ENCODE data around the gene SLC37A4. TPM values are rescaled to one million over a fixed set of nuclear protein-coding genes. Genes with fewer than 3 reads are reported as not detected.
"Not testable (repeated sequence)": the region's sequence is repeated elsewhere in the genome, so short reads cannot be mapped to it uniquely, and the experiment has no call there.

The SLC37A4 gene
- total RNA-seq, 1 donor from 2014 or later = 9.9 TPM

GRCh38 chr11:119018074-119018938, 12.4 kb downstream of the SLC37A4 start, which contains the start of the genes RPS25 and TRAPPC4:
Gene RPS25, minus strand, starts transcription at chr11:119018343. Its CDS starts 59 bp downstream, at chr11:119018284.
Gene TRAPPC4, plus strand, starts transcription at chr11:119018766. Its CDS starts 30 bp downstream, at chr11:119018796.
- DNase-seq (ENCODE audit: low read depth in 2 of 2) = peak; percentile 96 to 97

- DNase-seq (ENCODE audit: low read depth in 2 of 2) = peak; percentile 17 to 19
These were observed 13.3 kb downstream of the SLC37A4 start for GRCh38 chr11:119017377-119017776.

DNA sequence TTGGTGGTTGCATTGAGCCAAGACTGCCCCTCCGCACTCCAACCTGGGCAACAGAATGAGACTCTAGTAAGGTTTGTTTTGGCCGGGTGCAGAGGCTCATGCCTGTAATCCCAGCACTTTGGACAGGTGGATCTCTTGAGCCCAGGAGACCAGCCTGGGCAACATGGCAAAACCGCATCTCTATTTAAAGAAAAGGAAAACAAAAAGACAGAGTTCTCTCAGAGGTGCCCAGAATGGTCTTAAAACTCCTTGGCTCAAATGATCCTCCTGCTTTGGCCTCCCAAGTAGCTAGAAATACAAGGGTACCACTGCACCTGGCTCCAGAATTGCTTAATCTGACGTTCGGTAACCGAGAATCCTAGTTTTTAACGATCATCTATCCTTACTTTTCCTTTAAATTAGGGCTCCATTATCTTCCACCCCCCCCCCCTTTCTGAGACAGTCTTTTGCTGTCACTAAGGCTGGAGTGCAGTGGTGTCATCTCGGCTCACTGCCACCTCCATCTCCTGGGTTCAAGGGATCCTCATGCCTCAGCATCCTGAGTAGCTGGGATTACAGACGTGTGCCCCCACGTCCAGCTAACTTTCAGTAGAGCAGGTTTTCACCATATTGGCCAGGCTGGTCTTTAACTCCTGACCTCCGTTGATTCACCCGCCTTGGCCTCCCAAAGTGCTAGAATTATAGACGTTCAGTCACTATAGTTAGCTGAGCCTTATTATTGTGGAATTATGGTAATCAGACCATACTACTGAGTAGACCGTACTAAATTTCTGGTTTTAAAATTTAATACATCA, 14.3 kb downstream of the SLC37A4 start:
- DNase-seq (ENCODE audit: low read depth in 2 of 2) = no peak

- peak in 1 of 2 donors; percentile 25 for DNase-seq (ENCODE audit: low read depth in 2 of 2)
These were observed 15.5 kb downstream of the SLC37A4 start for GRCh38 chr11:119015054-119015611.

DNA sequence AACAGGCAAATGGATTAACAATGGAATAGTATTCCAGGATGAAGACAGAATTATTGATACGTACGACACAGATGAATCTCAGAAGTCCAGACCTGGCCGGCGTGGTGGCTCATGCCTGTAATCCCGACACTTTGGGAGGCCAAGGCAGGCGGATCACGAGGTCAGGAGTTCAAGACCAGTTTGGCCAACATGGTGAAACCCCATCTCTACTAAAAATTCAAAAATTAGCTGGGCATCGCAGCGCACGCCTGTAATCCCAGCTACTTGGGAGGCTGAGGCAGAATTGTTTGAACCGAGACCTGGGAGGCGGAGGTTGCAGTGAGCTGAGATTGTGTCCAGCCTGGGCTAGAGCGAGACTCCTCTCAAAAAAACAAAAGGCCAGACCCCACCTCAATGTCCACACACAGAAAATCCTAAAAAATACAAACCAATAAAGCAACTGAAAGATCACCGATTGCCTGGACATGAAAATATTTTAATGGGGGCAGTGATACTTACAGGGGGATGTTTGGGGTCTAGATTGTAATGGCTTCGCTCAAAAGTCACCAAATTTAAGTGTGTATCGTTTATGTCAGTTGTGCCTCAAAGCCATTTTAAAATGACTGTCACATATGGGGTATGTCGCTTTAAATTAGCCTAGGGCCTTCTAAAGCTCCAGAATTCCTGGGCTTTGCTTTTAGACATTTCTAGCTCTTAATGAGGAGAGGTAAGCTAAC, 16.3 kb downstream of the SLC37A4 start:
- DNase-seq (ENCODE audit: low read depth in 2 of 2) = no peak

GRCh38 chr11:119012629-119013170, 18.0 kb downstream of the SLC37A4 start:
- DNase-seq (ENCODE audit: low read depth in 2 of 2) = no peak

DNA sequence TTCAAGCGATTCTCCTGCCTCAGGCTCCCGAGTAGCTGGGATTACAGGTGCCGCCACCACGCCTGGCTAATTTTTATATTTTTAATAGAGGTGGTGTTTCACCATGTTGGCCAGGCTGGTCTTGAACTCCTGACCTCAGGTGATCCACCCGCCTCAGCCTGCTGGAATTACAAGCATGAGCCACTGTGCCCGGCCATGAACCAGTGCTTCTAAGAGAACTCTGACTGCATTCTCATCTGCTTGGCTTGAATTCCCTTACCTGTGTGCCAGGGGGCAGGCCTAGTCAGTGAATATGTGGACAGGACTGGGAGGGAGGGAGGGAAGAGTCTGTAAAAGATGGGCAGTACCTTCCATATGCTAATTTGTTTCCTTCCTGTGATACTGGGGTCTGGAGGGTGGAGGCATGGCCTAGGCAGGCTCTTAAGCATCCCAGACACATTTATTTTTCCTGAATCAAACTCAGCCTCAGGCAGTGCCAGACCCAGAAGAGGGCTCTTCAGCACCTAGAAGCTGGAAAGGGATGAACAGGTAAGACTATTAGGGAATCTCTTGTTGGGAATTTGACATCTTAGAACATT, 19.1 kb downstream of the SLC37A4 start:
- no peak for DNase-seq (ENCODE audit: low read depth in 2 of 2)

GRCh38 chr11:119006656-119007055, 24.0 kb downstream of the SLC37A4 start:
- no peak for DNase-seq (ENCODE audit: low read depth in 2 of 2)

DNA sequence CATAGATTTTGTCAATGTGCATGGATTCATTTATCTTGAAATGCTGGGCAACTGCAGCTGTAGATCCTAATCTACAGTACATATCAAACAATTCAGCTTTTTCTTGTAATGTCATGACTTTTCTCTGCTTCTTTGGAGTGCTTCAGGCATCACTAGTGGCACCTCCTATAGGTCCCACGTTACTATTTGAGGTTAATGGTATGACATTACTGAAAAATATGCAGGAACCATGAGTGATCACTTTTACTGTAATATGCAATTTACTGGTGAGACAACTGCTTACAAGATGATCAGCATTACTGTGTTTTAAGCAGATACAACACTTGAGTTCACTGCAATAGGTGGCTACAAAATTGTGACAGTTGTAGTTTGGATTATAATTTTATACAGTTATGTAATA, 29.8 kb downstream of the SLC37A4 start:
- no peak for DNase-seq (ENCODE audit: low read depth in 2 of 2)

- peak; percentile 33 to 55 for DNase-seq (ENCODE audit: low read depth in 2 of 2)
These were observed 31.9 kb downstream of the SLC37A4 start for GRCh38 chr11:118998822-118999221.

GRCh38 chr11:118998388-118998717, 32.3 kb downstream of the SLC37A4 start:
- DNase-seq (ENCODE audit: low read depth in 2 of 2) = peak in 1 of 2 donors; percentile 28

GRCh38 chr11:118997627-118998387, 32.9 kb downstream of the SLC37A4 start, which contains the start of gene CENATAC:
Gene CENATAC, plus strand, starts transcription at chr11:118998138. Its CDS starts 60 bp downstream, at chr11:118998198.
- DNase-seq (ENCODE audit: low read depth in 2 of 2) = peak; percentile 86 to 88

GRCh38 chr11:118996926-118997626, 33.6 kb downstream of the SLC37A4 start:
- DNase-seq (ENCODE audit: low read depth in 2 of 2) = peak; percentile 23 to 45

DNA sequence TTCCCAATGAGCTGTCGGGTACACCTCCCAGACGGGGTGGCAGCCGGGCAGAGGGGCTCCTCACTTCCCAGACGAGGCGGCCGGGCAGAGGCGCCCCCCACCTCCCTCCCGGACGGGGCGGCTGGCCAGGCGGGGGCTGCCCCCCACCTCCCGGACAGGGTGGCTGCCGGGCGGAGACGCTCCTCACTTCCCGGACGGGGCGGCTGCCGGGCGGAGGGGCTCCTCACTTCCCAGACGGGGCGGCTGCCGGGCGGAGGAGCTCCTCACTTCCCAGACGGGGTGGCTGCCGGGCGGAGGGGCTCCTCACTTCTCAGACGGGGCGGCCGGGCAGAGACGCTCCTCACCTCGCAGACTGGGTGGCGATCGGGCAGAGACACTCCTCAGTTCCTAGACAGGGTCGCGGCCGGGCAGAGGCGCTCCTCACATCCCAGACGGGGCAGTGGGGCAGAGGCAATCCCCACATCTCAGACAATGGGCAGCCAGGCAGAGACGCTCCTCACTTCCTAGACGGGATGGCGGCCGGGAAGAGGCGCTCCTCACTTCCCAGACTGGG, 39.1 kb downstream of the SLC37A4 start:
- not testable (repeated sequence) for DNase-seq (ENCODE audit: low read depth in 2 of 2)

DNA sequence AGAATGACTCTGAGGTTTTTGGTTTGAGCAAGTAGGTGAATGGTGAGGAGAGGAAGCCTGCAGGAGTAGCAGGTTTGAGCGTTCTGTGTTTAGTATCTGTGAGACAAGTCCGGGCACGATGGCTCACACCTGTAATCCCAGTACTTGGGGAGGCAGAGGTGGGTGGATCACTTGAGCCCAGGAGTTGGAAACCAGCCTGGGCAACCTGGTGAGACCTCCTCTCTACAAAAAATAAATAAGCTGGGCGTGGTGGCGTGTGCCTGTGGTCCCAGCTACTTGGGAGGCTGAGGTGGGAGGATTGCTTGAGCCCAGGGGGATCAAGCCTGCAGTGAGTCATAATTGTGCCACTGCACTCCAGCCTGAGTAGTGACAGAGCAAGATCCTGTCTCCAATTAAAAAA, 42.4 kb downstream of the SLC37A4 start:
- DNase-seq (ENCODE audit: low read depth in 2 of 2) = no peak

- DNase-seq (ENCODE audit: low read depth in 2 of 2) = no peak
These were observed 45.9 kb downstream of the SLC37A4 start for GRCh38 chr11:118984825-118985224.

- not testable (repeated sequence) for DNase-seq (ENCODE audit: low read depth in 2 of 2)
These were observed 46.3 kb downstream of the SLC37A4 start for GRCh38 chr11:118984337-118984736.

GRCh38 chr11:118980191-118980881, 50.3 kb downstream of the SLC37A4 start:
- peak in 1 of 2 donors; percentile 11 for DNase-seq (ENCODE audit: low read depth in 2 of 2)
